HUDEP-2 (cell line): ENCODE measurements around the gene TMC1.
A peak's percentile ranks its signal among the peaks of the same experiment; 100 is the strongest.
"Not testable (repeated sequence)": the region's sequence is repeated elsewhere in the genome, so short reads cannot be mapped to it uniquely, and the experiment has no call there.

Source experiments
- DNase-seq, 76 experiments: peaks; one replicate each; lab custom pipeline; 2025; ENCODE audit not compliant: unreplicated experiment in 76 of 76; lab: John Stamatoyannopoulos, UW

Gene TMC1

DNA sequence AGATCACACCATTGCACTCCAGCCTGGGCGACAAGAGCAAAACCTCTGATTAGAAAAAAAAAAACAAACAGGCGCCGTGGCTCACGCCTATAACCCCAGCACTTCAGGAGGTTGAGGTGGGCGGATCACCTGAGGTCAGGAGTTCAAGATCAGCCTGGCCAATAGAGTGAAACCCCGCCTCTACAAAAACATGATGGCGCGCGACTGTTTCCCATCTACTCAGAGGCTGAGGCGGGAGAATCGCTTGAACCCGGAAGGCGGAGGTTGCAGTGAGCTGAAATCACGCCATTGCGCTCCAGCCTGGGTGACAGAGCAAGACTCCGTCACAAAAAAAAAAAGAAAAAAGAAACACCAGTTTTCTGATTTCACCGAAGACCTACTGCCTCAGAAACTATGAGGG is at the start of gene TMC1:
Gene TMC1 (plus strand): TSS at position 193 of the 400 bp plus-strand sequence. CDS start 127,041 bp downstream, outside the sequence.
- DNase-seq, result not testable (repeated sequence)

DNA sequence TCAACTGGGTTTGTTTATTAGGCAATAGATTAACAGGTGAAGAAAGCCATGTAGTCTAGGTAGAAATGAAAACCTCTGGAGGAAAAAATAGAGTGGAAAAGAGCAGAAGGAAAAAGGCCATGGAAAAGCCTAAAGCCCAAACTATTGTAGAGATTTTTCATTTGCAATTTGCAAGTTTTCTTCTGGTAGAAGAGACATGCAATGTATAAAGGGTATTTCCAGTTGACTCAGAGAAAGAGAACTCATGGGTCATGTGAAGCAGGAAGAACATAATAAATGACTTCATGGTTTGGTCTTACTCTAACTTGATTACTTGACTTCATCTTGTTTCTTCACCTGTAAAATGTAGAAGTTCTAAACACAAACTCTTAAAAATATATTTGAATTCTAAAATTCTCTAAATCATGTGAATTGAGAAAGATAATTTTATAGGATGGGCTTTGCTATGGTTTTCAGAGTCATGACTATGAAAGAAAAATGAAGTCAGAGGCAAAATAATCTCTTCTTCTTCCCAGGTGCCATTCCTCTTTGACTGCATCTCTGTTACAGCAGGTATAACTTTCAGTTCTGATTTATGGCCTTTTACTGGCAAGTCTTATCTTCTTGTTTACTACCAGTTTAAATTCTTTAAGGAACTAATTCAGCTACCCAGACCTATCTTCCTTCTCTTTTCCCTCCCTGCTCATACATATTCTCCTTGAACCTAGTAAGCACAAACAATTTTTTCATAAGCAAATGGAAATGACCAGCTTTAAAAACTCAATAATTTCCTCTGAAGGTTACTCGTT is 47.7 kb upstream of the TMC1 start:
- DNase-seq, result no peak

DNA sequence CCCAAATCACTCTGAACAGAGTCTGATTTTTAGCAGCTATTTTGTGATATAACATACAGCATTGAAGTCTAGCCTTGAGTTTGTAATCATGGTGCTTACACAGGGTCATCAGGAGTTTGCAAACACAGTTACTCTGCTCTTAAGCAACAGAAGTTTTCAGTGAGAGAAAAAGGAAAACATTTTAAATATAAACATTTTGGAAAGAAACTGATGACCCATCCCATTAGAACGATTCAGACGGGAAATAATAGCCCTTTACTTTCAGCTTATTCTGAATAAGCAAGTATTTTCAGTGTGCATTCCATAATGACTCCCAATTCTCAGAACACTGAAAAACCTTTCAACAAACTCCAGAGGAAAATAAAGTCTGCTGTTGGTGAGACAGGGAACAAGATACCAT is 46.7 kb upstream of the TMC1 start:
- no peak for DNase-seq

DNA sequence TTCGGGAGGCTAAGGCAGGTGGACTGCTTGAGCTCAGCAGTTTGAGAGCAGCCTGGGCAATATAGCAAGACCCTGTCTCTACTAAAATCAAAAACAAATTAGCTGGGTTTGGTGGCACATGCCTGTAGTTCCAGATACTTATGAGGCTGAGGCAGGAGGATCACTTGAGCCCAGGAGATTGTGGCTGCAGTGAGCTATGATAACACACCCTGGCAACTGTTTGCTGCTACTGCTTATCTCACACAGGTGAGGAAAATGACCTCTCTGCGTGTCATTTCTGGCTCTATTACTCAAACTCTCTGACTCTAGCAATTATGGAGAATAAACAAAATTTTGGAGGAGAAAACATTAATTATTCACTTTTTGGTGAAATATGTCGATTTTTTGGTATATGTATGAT is 45.3 kb upstream of the TMC1 start:
- DNase-seq, result no peak

DNA sequence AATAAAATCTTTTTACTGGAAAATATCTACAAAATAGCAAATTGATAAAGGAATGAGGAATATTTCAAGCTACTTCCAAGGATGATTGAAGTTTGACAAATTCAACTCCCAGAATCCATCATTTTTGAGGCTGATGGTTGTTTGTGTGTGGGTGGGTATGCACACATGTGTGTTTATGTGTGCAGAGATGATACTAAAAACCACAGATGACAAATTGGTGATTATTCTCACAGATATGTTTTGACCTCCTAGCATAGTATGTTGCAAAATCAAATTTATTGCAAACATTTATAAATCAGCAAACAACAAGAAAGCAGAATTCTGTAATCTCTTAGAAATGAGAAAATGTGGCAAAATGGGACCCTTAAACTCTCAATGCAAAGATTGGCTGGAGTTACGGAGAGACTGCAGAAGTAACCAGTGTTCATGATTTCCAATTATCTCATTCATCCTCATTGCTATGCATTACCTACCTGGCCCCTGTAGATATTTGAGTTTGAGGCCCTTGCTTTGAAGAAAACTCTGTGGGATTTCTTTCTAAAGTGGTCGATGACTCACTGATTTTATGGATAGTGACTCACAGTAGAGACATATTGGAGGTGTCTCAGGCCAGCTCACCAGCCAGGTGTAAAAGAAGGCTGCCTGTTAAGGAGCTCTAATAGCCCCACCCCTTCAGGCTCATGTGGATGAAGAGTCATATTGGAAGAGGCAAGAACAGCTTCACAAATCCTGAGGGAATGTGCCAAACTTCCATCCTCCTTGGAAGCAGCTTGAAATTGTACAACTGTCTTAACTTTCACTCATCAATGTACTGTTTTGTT is 44.6 kb upstream of the TMC1 start:
- peak in 1 of 76 experiments; percentile 1 for DNase-seq

DNA sequence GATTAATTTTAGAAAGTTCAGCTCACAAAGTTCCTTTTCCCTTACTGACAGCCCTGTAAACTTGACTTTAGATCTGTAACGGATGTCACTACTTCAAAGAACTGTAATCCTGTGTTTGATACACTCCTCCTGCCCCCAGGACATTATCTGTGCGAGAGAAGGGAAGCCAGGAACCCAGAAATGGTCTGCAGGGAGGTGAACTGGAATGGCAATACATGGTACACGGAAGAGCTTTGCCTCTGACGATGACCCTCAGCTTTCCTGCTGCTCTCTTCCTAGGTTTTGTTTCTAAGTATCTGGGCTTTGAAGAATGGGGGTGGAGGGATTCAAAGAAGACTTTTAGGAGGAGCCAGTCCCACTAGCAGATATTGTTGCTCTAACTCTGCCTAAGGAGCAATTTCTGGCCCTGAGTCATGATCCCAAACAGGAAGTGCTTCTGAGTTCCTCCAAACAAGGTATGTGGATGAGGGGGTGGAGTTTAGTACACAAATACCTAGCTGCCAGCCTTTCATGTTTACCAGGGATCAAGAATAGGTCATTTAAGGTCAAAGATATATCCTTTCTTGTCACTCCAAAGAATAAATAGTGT is 43.4 kb upstream of the TMC1 start:
- DNase-seq, result no peak

DNA sequence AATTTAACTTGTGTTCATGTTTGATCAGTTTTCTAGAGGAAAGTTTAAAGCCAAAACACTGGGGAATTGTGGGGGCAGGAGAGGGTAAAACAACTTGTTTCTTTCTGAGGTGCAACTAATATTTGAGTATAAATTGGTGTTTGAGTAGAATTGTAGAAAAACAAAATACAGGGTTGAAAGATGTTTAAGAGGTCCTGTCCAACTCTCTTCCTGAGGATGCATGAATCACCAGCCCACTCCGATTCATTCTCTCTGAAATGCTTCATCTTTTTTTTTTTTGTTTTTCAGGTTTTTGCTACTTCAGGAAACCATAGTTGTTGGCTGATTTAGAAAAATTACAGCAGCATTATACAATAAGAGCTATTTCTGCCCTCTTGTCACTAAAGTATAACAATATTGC is 42.4 kb upstream of the TMC1 start:
- no peak for DNase-seq

DNA sequence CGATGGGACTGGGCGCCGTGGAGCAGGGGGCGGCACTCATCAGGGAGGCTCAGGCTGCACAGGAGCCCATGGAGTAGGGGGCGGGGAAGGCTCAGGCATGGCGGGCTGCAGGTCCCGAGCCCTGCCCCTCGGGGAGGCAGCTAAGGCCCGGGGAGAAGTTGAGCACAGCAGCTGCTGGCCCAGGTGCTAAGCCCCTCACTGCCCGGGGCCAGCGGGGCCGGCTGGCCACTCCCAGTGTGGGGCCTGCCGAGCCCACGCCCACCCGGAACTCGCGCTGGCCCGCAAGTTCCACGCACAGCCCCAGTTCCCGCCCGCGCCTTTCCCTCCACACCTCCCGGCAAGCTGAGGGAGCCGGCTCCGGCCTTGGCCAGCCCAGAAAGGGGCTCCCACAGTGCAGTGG is 41.1 kb upstream of the TMC1 start:
- DNase-seq, result not testable (repeated sequence)

DNA sequence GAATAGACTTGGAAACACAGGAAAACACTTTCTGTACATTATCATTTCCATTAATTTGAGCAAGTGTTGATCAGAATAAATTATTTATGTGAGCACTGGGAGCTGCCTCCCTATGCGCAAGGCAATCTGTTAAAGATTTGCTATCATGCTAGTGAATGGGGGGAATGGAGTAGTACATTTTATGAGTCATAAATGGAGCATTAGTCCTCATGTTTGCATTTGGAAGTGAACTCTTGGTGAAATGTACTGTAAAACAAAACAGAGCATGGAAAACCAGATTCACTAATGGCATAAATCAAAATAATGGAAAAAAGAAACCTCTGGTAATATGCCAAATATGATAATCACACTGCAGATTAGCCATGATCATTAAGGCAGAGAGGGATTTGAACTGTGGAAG is 40.5 kb upstream of the TMC1 start:
- DNase-seq, result no peak

DNA sequence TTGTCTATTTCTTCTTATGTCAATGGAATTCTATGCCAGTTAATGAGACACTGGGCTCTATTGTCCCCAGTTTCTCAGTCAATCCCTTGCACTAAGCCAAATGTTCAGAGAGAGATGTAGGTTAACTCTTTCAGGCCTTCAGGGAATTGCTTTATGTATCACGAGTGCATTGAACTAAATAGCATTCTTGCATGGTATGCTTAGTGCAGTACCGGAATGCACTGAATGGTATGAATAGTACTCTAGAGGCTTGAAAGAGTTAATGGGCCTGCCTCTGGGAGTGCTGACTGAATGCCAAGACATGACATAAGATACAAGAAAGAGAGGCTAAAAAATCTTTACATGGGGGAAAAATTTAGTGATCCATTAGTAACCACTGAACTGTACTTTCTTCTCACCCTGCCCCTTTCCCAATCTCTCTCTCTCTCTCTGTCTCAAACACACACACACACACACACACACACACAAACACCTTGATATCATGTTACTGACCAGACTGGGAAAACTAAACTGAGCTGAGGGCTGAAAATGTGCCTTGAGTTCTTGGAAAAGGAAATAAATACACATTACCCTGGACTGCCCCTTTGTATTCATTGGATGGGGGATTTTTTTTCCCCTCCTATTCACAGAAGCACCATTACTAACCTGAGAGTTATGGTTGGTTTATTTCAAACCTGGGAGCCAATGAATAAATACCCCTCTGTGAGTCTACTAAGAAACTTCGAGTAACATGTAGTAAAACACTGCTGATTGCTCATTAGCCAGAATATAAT is 35.4 kb upstream of the TMC1 start:
- DNase-seq, result no peak

DNA sequence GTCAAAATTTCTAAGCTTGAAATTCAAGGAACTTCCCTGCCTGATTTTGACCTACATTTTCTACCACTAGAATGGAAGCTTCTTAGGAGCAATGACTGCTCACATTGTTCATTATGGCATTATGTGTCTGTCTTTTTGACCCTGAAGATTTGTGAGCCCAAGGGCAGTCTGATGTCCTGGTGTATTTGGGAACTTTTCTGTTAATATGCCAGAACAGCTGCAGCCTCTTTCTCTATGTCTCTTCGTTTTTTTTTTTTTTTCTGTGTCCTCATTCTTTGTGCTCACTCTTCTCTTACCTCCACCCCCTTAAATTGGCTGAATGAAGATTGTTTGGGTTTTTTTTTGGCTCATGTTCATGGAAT is 34.8 kb upstream of the TMC1 start:
- no peak for DNase-seq

DNA sequence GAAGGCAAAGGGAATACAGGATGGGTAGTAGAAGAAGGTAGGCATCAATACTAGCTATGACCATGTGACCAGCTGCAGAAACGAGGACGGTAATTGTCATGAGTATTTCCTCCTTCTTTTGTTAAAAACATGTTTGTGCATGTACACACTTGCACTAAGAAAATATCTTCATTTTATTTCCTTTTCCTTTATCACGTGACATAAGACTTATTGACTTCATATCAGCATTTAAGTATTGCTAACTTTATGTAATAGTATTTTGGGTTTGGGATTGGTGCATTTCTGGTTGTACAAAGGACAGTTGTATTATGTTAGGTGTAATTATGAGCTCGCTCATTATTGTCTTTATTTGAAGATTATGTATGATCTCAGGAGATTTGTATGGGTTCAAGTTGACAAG is 33.7 kb upstream of the TMC1 start:
- DNase-seq, result not testable (repeated sequence)

DNA sequence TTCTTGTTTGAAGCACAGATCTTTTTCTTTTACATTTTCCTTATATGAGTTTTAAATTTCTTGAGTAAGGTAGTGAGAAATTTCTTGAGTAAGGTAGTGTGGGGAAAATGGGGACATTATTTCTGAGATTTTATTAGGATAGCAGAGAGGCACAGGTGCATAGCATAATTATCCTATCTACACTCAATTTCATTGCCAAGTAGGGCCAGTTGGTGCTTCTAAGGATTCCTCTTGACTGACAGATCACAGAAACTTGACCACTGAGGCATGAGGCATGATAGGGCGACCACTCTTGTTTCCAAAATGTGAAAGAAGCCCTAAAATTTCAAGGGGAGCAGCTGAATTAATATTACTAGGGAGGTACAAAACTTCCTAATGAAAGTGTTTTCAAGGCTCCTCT is 31.4 kb upstream of the TMC1 start:
- DNase-seq, result no peak

DNA sequence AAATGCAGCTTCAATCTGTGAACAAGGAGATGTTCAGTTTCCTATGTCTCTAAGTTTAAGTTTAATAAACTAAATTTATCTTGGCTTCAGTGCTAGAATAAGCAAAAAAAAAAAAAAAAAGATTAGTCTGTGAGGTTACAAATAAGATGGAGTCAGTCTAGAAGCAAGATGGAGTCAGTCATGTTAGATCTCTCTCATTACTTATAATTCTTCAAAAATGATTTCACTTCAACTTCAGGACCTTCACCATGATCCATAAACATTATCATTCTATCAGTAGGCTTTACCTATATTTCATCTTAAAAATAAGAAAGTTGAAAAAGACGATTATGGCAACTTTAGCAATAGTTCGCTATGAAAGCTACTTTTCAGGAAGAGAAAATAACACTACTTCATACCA is 30.2 kb upstream of the TMC1 start:
- no peak for DNase-seq

DNA sequence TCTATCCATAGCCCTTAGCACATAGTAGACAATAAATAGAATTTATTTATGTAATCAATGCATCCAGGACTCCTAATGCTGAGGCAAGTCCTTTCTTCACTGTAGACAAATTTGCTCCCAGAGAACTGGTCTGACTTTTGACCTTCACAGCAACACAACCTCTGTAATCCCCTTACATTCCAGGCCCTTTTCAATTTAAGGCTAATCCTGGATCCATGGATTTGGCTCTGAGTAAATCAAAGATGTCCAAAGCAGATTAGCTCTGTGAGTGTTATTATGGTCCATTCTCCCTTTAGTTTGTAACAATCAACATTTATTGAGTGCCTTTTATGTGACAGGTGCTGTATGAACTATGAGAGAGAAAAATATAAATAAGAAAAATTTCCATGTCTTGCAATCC is 27.4 kb upstream of the TMC1 start:
- no peak for DNase-seq

DNA sequence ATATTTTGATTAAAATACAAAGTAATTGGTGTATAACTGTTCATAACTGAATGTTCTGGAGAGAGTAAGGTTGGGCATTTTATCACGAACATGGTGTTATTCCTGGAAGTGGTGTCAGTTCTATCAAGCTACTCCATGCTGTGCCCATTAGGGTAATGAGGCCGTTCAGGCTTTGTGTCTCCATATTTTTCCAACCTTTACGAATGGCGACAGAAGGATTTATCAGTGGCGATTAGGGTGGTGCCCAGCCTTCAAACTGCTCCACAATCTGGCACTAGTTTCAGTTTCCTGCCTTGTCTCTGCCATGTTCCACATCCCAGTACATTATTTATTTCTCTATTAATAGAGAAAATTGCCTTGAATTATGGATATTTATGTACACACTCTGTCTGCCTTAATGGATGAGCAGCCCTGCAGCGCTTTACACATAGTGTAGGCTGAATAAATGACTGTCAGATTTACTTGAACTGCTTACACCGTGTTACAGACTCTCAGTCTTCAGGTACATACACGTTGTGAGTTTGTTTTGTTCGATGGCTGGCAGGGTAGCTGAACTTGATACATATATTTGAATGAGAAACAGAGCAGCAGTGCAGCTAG is 23.9 kb upstream of the TMC1 start:
- no peak for DNase-seq

DNA sequence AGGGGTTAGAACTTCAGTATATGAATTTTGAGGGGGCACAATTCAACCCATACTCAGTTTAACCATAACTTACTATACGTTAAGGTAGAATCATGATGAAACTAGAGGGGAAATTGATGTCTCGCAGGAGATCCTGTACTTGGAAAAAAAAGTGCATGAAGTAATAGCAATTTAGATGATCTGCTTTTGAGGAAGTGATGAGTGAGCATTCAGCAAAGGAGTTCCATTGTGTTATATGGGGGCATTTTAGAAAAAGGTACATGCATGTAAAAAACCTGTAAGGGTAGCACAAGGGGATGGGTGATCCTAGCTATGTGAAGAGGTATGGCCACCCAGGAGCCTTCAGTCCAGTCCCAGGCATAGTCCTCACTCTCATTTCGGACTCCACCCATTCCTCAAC is 14.8 kb upstream of the TMC1 start:
- no peak for DNase-seq

DNA sequence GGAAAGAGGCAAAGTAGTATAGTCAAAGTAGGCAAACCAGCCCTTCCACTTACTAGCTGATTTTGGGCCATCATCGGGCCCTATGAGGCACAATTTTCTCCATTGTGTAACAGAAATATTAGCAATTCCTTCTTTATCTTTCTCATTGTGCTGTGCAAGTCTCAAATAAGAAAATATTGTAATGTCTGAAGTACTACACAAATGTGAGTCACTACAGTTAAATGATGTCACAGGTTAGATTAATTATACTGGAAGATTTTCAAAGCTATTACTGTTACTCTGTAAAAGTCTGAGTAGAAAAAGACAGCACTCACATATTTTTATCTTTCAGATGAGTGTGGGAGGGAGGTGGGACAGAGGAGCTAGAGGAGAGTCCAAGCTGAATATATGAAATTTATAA is 12.4 kb upstream of the TMC1 start:
- no peak for DNase-seq

DNA sequence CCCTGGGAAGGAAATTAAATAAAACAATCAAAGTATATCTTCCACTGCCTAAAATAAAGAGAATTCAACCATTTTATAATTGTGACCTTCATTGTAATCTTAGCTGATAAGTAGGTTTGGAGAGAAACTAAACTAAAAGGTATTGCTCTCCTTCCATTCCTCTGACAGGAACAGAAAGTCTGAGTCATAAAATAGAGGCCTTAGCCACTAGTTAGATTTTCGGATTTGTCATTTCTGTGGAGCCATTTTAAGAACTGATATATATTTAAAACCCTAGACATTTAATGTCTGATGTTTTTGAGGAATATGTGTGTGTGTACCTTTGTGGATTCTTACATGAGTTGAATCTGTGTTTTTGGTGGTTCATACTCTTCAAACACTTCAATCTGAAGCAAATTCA is 11.8 kb upstream of the TMC1 start:
- DNase-seq, result no peak

DNA sequence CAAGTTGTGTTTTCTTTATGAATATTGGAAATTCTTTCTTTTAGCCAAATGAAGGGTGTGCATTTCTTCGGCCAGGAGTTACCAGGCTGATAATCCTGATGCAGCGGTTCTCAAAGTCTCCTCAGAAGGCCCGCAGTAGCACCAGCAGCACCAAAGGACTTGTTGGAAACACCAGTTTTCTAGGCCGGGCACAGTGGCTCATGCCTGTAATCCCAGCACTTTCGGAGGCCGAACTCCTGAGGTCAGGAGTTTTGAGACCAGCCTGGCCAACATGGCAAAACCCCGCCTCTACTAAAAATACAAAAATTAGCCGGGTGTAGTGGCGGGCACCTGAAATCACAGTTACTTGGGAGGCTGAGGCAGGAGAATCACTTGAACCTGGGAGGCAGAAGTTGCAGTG is 397 bp upstream of the TMC1 start:
- not testable (repeated sequence) for DNase-seq
